Measurements from ENCODE around the gene STING1. TPM values are rescaled to one million over a fixed set of nuclear protein-coding genes. Genes with fewer than 3 reads are reported as not detected.

STING1 gene
- total and polyA plus RNA-seq, 10 of the 15 experiments (the other 5 are each of a cell fraction or from before 2014, with no cell fraction given): 10.1 to 56.1 (median 41.0) TPM

DNA sequence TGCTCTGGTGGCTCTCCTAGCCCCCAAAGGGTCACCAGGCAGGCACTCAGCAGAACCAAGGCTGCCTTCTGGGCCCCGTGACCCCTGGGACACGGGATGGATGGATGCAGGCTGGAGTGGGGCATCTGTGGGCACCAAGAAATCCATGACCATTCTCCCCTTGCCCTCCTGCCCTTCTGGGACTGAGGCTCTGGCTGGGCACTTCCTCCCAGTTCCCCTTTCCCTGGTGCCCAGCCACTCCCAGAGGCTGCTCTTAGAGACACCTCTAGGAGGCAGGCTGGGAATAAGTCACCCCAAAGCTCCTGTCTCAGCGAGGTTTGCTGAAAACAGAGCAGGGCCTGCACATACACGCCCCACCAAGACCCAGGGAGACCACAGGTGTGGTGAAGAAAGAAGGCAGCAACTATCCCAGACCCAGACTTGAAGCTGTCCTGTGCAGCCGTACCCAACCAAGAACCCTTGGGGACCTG lies 943 bp downstream of the STING1 start:
- intact Hi-C loops (cut with micrococcal nuclease; ENCODE audit: unreplicated experiment): loop anchor here (1.0 kb wide), 1 partner anchor 23 kb away; no protein-coding TSS in a partner anchor
- WGBS (ENCODE audit: insufficient coverage, insufficient replicate concordance, low lambda C conversion rate, missing lambda C conversion rate): 43% methylated on average over 5 of the region's 5 CpGs
- Histone ChIP-seq H3K27me3 (replicated peaks in 1 of 2; ENCODE audit: control insufficient read depth in 2 of 2, insufficient read depth in 2 of 2, low read length in 1 of 2) (no peaks in the 10 kb centered on the region), H3K9me3 (replicated peaks; ENCODE audit: control insufficient read depth, insufficient read depth, low read length) (no peaks in the 10 kb centered on the region), H3K4me1 (ENCODE audit: control insufficient read depth, insufficient read depth, low read length) (peaks cover 27% of the 10 kb centered on the region), H3K36me3 (ENCODE audit: control insufficient read depth in 2 of 2, insufficient read depth in 2 of 2, low read length in 1 of 2) (peaks cover 0 to 4% of the 10 kb centered on the region in 2 experiments; a peak in 1 of 4 replicates), H2AFZ (ENCODE audit: control insufficient read depth, low read depth, low read length) (peak overlapping the region; percentile 83), H3K4me2 (ENCODE audit: control insufficient read depth, insufficient read depth) (peak overlapping the region; percentile 94), H3K4me3 (peak overlapping the region; percentile 59), H3K27ac (ENCODE audit: control insufficient read depth, insufficient read depth) (peak overlapping the region; percentile 91), H3K79me2 (ENCODE audit: control insufficient read depth, insufficient read depth, low read length) (peaks cover 7% of the 10 kb centered on the region), H4K20me1 (ENCODE audit: control insufficient read depth, insufficient read depth) (no peaks in the 10 kb centered on the region), H3K9ac (ENCODE audit: control insufficient read depth, insufficient read depth, low read length) (peak overlapping the region; percentile 81)
- DNase-seq (ENCODE audit: low read depth, low spot score): no peak
- in situ Hi-C loops (cut with MboI): no loop called here
- ChIA-PET POLR2A (interaction anchor here (0.6 to 2.0 kb wide), 13 partner anchors 13 to 82 kb away, joined by 3 to 10 read pairs (median 3); partner anchors contain the start of gene DNAJC18), SMC1A (ENCODE audit: uncharacterized antibody, unreplicated experiment) (interaction anchor here (0.7 to 3.1 kb wide), 20 partner anchors 11 to 213 kb away, joined by 3 to 25 read pairs (median 4); partner anchors contain the start of genes DNAJC18 and SMIM33), RAD21 (ENCODE audit: unreplicated experiment) (interaction anchor here (0.6 to 3.0 kb wide), 16 partner anchors 12 to 306 kb away, joined by 3 to 32 read pairs (median 5); partner anchors contain the start of gene DNAJC18), CTCF (interaction anchor here (0.6 to 4.5 kb wide), 13 partner anchors 8 to 755 kb away, joined by 3 to 32 read pairs (median 6); no protein-coding TSS in a partner anchor)
- FAIRE-seq: no peak
- ATAC-seq: peak; percentile 55
- no TSS peak for BruUV-seq (replicated peaks)
- TF ChIP-seq CHD2 (IDR thresholded peaks at IDR 0.05; ENCODE audit: borderline replicate concordance, low read depth, low read length): no peak
- no peak for TF ChIP-seq PAX5 (IDR thresholded peaks at IDR 0.05; ENCODE audit: borderline replicate concordance, low read depth, low read length)
- TF ChIP-seq RAD21 (IDR thresholded peaks at IDR 0.05; ENCODE audit: insufficient read depth, low read depth, low read length): peak; percentile 23; the same call in 1 of the 2 replicates
- TF ChIP-seq, protein P1, sequence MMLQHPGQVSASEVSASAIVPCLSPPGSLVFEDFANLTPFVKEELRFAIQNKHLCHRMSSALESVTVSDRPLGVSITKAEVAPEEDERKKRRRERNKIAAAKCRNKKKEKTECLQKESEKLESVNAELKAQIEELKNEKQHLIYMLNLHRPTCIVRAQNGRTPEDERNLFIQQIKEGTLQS (IDR thresholded peaks at IDR 0.05; ENCODE audit: borderline replicate concordance, extremely low read depth, low read depth, low read length): no peak
- TF ChIP-seq TCF12 (IDR thresholded peaks at IDR 0.05; ENCODE audit: low read depth, low read length): no peak
- TF ChIP-seq, protein P2, sequence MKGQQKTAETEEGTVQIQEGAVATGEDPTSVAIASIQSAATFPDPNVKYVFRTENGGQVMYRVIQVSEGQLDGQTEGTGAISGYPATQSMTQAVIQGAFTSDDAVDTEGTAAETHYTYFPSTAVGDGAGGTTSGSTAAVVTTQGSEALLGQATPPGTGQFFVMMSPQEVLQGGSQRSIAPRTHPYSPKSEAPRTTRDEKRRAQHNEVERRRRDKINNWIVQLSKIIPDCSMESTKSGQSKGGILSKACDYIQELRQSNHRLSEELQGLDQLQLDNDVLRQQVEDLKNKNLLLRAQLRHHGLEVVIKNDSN (IDR thresholded peaks at IDR 0.05; ENCODE audit: borderline replicate concordance, extremely low read length, insufficient read depth, low read depth, low read length): no peak
- TF ChIP-seq, protein P3, sequence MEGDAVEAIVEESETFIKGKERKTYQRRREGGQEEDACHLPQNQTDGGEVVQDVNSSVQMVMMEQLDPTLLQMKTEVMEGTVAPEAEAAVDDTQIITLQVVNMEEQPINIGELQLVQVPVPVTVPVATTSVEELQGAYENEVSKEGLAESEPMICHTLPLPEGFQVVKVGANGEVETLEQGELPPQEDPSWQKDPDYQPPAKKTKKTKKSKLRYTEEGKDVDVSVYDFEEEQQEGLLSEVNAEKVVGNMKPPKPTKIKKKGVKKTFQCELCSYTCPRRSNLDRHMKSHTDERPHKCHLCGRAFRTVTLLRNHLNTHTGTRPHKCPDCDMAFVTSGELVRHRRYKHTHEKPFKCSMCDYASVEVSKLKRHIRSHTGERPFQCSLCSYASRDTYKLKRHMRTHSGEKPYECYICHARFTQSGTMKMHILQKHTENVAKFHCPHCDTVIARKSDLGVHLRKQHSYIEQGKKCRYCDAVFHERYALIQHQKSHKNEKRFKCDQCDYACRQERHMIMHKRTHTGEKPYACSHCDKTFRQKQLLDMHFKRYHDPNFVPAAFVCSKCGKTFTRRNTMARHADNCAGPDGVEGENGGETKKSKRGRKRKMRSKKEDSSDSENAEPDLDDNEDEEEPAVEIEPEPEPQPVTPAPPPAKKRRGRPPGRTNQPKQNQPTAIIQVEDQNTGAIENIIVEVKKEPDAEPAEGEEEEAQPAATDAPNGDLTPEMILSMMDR (IDR thresholded peaks at IDR 0.05 in 2 of 3, conservative IDR thresholded peaks at IDR 0.05 in 1 of 3; ENCODE audit: control insufficient read depth in 2 of 3, extremely low read depth in 1 of 3, insufficient read depth in 1 of 3, low read depth in 3 of 3, low read length in 3 of 3): peak in 1 of 3 experiments; percentile 31; a peak in 1 of 6 replicates
- TF ChIP-seq NFIC (IDR thresholded peaks at IDR 0.05; ENCODE audit: low read depth, low read length): no peak
- TF ChIP-seq ASH2L (IDR thresholded peaks at IDR 0.05; ENCODE audit: borderline replicate concordance, low read depth): no peak
- 0 out of 4 replicates have a peak, but pooled peaks of 1 of the 2 experiments have one; percentile 4 for TF ChIP-seq ETV6 (conservative IDR thresholded peaks at IDR 0.05 in 1 of 2, IDR thresholded peaks at IDR 0.05 in 1 of 2; ENCODE audit: borderline replicate concordance in 1 of 2, low read depth in 1 of 2)
- TF ChIP-seq EGR1 (IDR thresholded peaks at IDR 0.05; ENCODE audit: borderline replicate concordance in 1 of 2, low read depth in 2 of 2, low read length in 2 of 2): no peak
- TF ChIP-seq SMC3 (IDR thresholded peaks at IDR 0.05; ENCODE audit: borderline replicate concordance, low read length): no peak
- TF ChIP-seq RB1 (IDR thresholded peaks at IDR 0.05; ENCODE audit: borderline replicate concordance): no peak
- peak; percentile 72 for TF ChIP-seq SPI1 (IDR thresholded peaks at IDR 0.05; ENCODE audit: borderline replicate concordance, insufficient read depth, low read depth, low read length)
- TF ChIP-seq, protein P4, sequence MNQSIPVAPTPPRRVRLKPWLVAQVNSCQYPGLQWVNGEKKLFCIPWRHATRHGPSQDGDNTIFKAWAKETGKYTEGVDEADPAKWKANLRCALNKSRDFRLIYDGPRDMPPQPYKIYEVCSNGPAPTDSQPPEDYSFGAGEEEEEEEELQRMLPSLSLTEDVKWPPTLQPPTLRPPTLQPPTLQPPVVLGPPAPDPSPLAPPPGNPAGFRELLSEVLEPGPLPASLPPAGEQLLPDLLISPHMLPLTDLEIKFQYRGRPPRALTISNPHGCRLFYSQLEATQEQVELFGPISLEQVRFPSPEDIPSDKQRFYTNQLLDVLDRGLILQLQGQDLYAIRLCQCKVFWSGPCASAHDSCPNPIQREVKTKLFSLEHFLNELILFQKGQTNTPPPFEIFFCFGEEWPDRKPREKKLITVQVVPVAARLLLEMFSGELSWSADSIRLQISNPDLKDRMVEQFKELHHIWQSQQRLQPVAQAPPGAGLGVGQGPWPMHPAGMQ (IDR thresholded peaks at IDR 0.05; ENCODE audit: borderline replicate concordance): no peak

All from GM12878 (cell line).